Stimulated activated CD4-positive, alpha-beta T cell treated with anti-CD3 and anti-CD28 coated beads, Interleukin-12 subunit alpha, Interleukin-12 subunit beta, amount 100 ng/mL, for 4 hours (primary cell): ENCODE measurements around the gene MS4A4E.
"Not testable (repeated sequence)": the region's sequence is repeated elsewhere in the genome, so short reads cannot be mapped to it uniquely, and the experiment has no call there.

Source experiments
- DNase-seq: peaks from one replicate; pipeline ENCODE4 v3.0.0-alpha.2; 2020

MS4A4E gene

DNA sequence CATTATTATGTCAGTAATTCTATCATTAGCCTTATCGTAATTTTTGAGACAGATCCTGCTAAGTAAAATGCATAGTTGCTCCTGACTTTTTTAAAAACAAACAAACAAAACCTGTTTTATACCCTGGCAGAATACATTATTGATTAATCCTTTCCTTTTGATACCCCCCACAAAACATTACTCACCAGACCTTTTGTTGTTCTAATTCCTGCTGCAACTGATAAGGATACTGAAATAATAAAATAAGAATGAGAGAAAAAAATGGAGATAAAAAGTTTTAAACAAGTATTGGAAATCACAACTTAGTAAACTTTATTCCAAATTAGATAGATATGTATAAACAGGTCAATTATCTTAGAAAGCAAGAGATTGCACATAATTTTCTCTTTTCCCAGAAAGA, 28.6 kb downstream of the MS4A4E start:
- no peak for DNase-seq

DNA sequence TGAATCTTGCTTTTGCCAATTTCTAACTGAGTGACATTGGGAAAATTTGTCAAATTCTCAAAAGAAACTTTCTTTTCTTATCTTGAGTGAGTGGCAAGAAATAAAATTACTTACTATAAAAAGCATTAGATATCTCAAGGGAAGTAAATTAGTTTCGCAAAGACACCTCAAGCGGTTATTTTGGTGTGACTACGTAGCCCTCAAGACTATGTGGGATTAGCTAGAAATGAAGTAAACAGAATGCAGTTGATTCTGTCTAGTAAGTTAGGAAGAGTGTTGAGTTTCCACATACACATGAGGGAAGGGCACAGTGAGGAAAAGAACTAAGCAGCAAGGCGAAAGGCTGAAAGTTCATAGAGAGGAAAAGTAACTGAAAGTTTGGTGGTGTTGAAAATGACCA, 31.7 kb downstream of the MS4A4E start:
- DNase-seq, result no peak

DNA sequence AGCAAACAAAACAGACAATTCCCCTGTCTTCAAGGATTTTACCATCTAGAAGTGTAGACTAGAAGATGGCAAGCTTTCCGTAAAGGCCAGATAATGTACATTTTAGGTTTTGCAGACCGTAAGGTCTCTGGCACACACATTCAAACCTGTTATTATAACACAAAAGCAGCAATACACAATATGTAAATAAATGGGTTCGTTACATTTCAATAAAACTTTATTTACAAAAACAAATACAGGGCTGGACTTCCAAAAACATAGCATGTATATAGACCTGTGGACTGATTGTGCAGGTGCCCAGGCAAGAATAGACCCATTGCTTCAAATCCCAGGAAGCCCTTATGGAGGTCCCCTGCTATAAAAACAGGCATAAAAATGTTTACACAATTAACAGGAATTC, 33.0 kb downstream of the MS4A4E start:
- no peak for DNase-seq

DNA sequence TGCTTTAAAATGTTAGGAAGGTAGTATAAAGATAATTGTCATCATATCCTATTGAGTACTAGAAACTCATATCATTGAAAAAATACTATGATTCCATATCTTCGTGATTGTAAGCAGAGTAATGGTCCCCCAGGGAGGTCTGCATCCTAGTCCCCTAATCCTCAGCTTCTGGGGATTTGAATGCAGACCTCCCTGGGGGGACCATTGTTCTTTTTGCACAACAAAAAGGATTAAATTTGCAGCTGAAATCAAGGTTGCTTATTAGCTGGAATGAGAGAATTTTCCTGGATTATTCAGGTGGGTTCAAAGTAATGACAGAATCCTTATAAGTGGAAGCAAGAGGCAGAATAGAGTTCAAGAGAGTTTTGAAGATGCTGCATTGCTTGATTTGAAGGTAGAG, 34.0 kb downstream of the MS4A4E start:
- no peak for DNase-seq

GRCh38 chr11:60208146-60208895, 34.6 kb downstream of the MS4A4E start:
- DNase-seq, result no peak

- no peak for DNase-seq
These were observed 36.3 kb downstream of the MS4A4E start for GRCh38 chr11:60206616-60207015.

DNA sequence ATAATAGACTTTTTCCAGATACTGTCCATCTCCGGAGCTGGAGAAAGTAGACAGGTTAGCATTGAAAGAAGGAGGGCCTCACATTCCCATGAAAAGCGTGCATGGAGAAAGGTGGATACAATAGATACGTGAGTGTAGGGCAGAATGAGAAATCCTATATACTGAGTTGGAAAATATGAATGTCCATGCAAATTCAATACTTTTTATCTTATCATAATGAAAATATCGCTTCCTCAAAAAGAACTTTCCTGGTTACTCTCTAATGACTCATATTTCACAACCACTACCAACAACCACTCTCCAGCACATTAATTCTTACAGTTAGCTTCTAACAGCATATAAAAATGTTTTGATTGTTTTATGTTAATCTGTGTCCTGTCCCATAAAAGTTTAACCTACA, 38.0 kb downstream of the MS4A4E start:
- no peak for DNase-seq

GRCh38 chr11:60201334-60201733, 41.6 kb downstream of the MS4A4E start:
- DNase-seq, result not testable (repeated sequence)

DNA sequence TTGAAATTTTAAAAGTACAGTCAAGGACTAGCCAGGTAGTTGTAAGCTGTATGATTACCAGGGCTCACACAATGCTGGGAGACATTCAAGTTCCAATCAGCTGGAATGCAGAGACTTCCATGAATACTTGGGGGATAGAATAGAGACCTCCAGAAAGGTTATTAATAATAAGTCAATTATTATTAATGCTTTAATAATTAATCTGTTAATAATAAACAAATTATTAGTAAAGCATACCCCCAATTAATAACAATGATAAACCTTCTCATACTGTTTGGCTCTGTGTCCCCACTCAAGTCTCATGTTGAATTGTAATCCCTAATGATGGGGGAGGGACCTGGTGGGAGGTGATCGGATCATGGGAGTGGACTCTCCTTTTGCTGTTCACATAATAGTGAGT, 45.5 kb downstream of the MS4A4E start:
- no peak for DNase-seq

DNA sequence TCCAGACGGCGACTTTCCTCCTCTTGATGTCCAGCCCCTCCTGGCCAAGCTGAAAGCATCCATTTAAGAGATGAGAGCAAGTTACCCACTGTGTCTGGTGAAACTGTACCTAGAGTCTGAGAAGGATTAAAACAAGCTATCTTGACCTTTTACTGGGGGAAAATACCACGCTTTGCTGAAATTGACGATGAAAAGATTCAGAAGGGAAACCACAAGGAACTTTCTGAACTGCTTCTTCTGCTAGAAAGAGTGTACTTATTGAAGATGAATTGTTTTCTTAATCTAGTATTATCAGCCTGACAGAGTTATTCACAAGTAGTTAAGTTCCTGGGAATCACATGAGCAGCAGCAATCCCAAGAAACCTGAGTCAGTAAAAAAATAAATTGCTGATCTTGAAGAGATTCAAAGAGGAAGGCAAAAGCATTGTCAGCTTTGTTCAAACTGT, 47.0 kb downstream of the MS4A4E start:
- DNase-seq, result no peak

GRCh38 chr11:60194511-60194910, 48.4 kb downstream of the MS4A4E start:
- DNase-seq, result no peak

- peak; percentile 52 for DNase-seq
These were observed 49.1 kb downstream of the MS4A4E start for GRCh38 chr11:60193687-60194433.

DNA sequence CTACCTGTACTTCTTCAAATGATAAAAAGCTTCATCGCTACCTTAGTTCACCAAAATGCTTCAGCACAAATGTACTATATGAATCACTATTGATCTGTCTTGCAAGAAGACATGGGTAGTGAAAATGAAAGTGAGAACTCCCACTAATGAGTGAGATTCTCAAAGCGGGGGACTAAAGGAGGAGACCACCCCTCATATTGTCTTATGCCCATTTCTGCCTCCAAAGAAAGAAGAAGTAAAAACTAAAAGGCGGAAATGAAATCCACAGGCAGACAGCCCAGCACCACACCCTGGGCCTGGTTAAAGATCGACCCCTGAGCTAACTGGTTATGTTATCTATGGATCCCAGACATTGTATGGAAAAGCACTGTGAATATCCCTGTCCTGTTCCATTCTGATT, 50.4 kb downstream of the MS4A4E start:
- DNase-seq, result not testable (repeated sequence)

DNA sequence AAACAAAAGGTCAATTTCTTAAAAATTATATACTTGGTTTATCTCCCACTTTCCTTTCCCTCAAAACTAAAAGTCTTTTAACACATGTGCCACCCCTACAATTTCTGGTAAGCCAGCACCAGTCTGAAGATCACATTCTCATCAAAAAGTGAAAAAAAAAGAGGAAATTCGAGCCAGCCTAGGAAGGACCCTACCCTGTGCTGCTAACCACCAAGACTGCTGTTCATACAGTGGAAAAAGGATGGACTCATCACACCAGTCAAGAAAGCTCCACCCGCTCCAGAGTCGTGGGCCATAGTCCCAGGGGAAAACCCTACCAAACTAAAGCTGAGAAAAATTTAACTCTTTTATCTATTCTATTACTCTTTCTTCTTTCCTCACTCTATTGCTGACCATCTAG, 54.5 kb downstream of the MS4A4E start:
- not testable (repeated sequence) for DNase-seq

DNA sequence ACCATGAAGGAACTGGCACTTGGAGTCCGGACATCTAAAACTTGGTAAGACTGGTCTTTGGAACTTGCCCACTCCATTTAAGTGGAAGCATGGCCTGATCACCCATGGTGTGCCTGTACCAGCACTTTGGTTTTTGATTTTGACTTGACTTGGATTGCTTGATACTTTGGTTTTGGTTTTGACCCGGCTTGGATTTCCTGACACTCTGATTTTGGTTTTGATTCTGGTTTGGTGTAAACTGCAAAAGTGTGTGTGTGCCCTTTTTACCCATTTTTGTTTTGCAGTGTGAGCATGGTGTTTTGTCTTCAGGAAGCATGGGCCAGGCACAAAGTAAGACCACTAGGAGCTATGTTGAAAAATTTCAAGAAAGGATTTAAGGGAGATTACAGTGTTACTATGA, 56.8 kb downstream of the MS4A4E start:
- not testable (repeated sequence) for DNase-seq

DNA sequence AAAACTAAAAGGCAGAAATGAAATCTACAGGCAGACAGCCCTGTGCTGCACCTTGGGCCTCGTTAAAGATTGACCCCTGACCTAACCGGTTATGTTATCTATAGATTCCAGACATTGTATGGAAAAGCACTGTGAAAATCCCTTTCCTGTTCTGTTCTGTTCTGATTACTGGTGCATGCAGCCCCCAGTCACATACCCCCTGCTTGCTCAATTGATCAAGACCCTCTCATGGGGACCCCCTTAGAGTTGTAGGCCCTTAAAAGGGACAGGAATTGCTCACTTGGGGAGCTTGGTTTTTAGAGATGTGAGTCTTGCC, 57.5 kb downstream of the MS4A4E start:
- not testable (repeated sequence) for DNase-seq

DNA sequence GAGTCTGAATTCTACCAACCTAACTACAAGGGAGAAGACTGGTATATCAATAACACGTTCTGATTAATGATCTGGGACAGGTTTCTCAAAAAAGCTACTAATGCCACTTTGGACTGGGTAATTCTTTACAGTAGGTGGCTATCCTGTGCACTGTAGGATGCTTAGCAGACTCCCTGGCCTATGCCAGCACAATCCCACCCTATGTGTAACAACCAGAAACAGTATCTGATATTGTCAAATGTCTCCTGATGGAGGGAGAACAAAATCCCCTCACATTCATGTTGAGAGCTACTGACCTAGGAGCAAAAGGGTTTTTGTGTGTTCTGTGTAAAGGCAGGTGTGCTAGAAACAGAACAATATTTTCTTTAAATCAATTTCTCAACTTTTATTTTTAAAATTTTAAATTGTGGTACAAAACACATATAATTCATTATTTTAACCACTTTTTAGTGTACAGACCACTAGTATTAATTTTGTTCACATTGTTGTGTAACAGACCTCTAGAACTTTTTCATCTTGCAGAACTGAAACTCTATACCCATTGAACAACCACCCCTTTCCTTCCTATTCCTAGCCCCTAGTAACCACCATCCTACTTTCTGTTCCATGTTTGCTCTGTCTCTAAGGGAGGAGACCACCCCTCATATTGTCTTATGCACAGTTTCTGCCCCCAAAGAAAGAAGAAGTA, 58.0 kb downstream of the MS4A4E start:
- DNase-seq, result no peak

- DNase-seq, result no peak
These were observed 59.2 kb downstream of the MS4A4E start for GRCh38 chr11:60183591-60184205.

- DNase-seq, result no peak
These were observed 60.2 kb downstream of the MS4A4E start, which contains the start of gene MS4A6A for GRCh38 chr11:60182541-60183330. MS4A6A (minus strand) TSS chr11:60183083; CDS start chr11:60181727, 1,356 bp downstream.

GRCh38 chr11:60175860-60176275, 67.1 kb downstream of the MS4A4E start:
- DNase-seq, result no peak

GRCh38 chr11:60172011-60172410, 70.9 kb downstream of the MS4A4E start:
- DNase-seq, result no peak

DNA sequence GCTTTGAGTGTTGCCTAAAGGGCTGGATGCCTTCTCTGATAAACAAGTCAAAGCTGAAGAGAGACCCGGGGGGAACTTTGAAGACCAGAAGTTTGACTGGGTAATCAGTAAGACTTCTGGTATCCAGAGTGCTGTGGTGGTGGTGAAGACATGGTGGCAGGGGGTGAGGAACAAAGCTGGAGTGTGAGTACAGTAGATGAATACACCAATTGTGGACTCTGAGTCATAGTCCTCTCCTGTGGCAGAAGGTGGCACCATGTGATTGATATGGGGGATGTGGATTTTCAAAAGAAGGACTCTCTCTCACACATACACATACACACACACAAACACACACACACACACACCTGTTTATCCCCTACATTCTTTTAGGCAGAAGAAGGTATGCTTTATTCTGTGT, 72.4 kb downstream of the MS4A4E start:
- no peak for DNase-seq
